NT2/D1 (cell line): ENCODE measurements around the gene TFPI2.

Experiments used
- DNase-seq: peaks from one replicate; pipeline ENCODE4 v3.0.0-alpha.2; 2011; ENCODE audit warnings: low read depth, low spot score
- H3K27me3 ChIP-seq: 2 replicates; pipeline ENCODE4 v1.6.0; 2011; ENCODE audit warnings: mild to moderate bottlenecking; ENCODE audit not compliant: insufficient read length, insufficient read depth
- H3K36me3 ChIP-seq: 2 replicates; pipeline ENCODE4 v1.6.1; 2011; ENCODE audit warnings: mild to moderate bottlenecking, low read length, mixed read lengths; ENCODE audit not compliant: insufficient read depth, insufficient read length
- H3K4me1 ChIP-seq: 2 replicates; pipeline ENCODE4 v1.5.1; 2011; ENCODE audit not compliant: insufficient read depth, insufficient read length
- H3K4me3 ChIP-seq: 2 replicates; pipeline ENCODE4 v1.5.1; 2011; ENCODE audit warnings: low read depth; ENCODE audit not compliant: insufficient read length
- H3K9ac ChIP-seq: 2 replicates; pipeline ENCODE4 v1.6.0; 2011; ENCODE audit warnings: low read depth; ENCODE audit not compliant: insufficient read length
- H3K9me3 ChIP-seq: 2 replicates; pipeline ENCODE4 v1.5.1; 2011; ENCODE audit warnings: mild to moderate bottlenecking, low read length; ENCODE audit not compliant: insufficient read depth
- SUZ12 ChIP-seq: IDR thresholded peaks from 2 replicates; pipeline ENCODE4 v1.6.1; 2011; ENCODE audit not compliant: insufficient read length, insufficient read depth; ENCODE audit errors: extremely low read depth
- YY1 ChIP-seq: IDR thresholded peaks from 2 replicates; pipeline ENCODE4 v1.6.1; 2011; ENCODE audit not compliant: insufficient read length, insufficient read depth
- ZNF274 ChIP-seq: IDR thresholded peaks from 2 replicates; pipeline ENCODE4 v1.6.1; 2011; ENCODE audit warnings: mild to moderate bottlenecking, low read depth, low read length

TFPI2 gene

DNA sequence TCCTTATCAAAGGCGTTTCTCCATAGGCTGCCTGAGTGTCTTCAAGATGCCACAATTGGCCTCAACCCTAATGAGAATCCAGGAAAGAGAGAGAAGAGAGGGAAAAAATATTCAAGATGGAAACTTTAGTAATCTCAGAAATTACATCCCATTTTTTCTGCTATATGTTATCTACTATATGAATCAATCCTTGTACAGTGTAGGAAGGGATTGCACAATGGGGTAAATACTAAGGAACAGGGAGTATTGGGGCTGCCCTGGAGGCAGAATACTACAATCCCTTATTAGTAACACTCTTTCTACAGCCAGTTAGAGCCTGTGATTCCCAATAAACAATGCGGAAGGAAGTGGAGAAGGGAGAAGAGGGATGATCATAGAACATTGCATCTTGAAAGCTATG, 27.9 kb downstream of the TFPI2 start:
- Histone ChIP-seq H3K9ac (no peak overlapping the region), H3K4me3 (no peak overlapping the region), H3K36me3 (no peaks in the 10 kb centered on the region), H3K27me3 (no peaks in the 10 kb centered on the region), H3K9me3 (no peaks in the 10 kb centered on the region), H3K4me1 (no peaks in the 10 kb centered on the region)
- DNase-seq, result no peak
- TF ChIP-seq SUZ12 (no peak), ZNF274 (no peak), YY1 (no peak)

DNA sequence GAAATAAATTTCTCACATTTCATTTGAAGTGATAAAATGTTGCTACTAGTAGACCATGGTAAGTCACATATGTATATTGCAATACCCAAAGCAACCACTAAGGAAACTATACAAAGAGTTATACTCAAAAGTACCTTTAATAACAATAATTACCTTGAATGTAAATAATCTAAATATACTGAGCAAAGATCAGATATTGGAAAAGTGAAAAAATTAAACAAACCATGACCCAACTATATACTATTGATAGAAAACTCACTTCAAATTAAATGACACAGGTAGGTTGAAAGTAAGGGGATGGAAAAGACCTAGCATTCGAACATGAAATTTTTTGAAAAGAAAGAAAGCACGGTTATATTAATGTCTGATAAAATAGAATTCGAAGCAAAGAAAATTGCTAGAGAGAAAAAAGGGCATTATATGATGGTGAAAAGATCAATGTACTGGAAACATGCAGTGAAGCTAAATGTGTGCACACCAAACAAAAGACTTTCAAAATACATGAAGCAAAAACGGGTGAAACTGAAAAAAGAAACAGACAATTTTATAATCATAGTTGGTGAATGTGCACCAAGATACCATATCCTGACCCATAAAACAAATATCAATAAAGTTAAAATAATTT, 29.1 kb downstream of the TFPI2 start:
- Histone ChIP-seq H3K4me1 (no peaks in the 10 kb centered on the region), H3K9me3 (no peaks in the 10 kb centered on the region), H3K9ac (no peak overlapping the region), H3K27me3 (no peaks in the 10 kb centered on the region), H3K4me3 (no peak overlapping the region), H3K36me3 (no peaks in the 10 kb centered on the region)
- no peak for DNase-seq
- TF ChIP-seq SUZ12, result no peak
- TF ChIP-seq YY1, result no peak
- no peak for TF ChIP-seq ZNF274

DNA sequence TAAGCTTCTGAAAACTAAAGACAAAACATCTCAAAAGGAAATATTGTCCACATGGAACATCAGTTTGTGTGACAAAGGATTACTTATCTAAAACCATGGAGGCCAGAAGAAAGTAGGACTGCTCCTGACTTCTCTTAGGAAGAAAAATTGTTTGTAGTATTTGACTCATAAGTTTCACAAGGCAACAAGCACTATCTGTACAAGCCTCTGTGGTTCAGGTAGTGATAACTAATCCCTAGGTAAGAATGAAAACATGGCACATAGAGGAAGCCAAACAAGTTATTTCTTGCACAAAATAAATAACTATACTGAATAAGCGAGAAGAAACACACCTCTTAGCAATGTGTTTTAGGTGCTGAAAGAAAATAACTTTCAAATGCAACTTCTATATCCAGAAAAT, 30.3 kb downstream of the TFPI2 start:
- H3K36me3 ChIP-seq, result no peaks in the 10 kb centered on the region
- no peak overlapping the region for H3K4me3 ChIP-seq
- H3K9ac ChIP-seq, result no peak overlapping the region
- DNase-seq, result no peak
- H3K27me3 ChIP-seq, result no peaks in the 10 kb centered on the region
- H3K9me3 ChIP-seq, result no peaks in the 10 kb centered on the region
- no peaks in the 10 kb centered on the region for H3K4me1 ChIP-seq
- no peak for TF ChIP-seq SUZ12
- TF ChIP-seq ZNF274, result no peak
- TF ChIP-seq YY1, result no peak

DNA sequence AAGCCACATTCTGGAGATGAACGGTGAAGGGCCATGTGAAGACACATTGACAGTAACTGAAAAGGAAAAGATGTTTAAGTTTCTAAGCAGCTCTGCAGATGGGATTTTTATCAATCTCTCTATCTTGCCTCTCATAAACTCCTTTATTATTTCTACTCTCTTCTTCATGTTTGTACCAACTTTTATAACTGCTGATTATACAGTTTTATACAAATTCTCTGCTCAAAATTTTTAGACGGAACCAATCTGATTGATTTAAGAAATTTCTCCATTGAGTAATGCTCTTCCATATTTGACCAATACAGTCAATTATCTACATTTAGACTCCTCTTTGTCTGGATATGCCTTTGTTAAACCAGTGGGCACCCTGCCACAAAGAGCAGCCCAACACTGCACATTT, 31.7 kb downstream of the TFPI2 start:
- no peak overlapping the region for H3K9ac ChIP-seq
- no peaks in the 10 kb centered on the region for H3K9me3 ChIP-seq
- H3K27me3 ChIP-seq, result no peaks in the 10 kb centered on the region

DNA sequence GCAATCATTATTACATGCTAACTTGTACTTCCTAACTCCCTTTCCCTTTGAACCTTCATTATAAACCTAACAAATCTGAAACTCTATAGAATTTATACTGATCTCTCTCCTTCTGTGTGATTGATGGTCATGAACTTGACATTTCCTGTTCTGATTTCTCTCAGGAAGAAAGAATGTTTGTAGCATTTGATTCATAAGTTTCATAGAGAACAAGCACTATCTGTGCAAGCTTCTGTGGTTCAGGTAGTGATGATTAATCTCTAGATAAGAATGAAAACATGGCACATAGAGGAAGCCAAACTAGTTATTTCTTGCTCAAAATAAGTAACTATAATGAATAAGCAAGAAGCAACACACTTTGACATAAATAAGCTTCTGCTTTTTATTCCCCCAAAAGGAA, 34.2 kb downstream of the TFPI2 start:
- no peaks in the 10 kb centered on the region for H3K9me3 ChIP-seq
- no peaks in the 10 kb centered on the region for H3K36me3 ChIP-seq
- H3K4me1 ChIP-seq, result no peaks in the 10 kb centered on the region
- H3K4me3 ChIP-seq, result no peak overlapping the region
- TF ChIP-seq ZNF274 (no peak), YY1 (no peak), SUZ12 (no peak)
- DNase-seq, result no peak
- no peaks in the 10 kb centered on the region for H3K27me3 ChIP-seq
- H3K9ac ChIP-seq, result no peak overlapping the region

More for the DNA sequence above, 31.7 kb downstream of the TFPI2 start:
- Histone ChIP-seq H3K36me3 (no peaks in the 10 kb centered on the region), H3K4me1 (no peaks in the 10 kb centered on the region), H3K4me3 (no peak overlapping the region)
- DNase-seq, result no peak
- no peak for TF ChIP-seq SUZ12
- TF ChIP-seq YY1, result no peak
- TF ChIP-seq ZNF274, result no peak

DNA sequence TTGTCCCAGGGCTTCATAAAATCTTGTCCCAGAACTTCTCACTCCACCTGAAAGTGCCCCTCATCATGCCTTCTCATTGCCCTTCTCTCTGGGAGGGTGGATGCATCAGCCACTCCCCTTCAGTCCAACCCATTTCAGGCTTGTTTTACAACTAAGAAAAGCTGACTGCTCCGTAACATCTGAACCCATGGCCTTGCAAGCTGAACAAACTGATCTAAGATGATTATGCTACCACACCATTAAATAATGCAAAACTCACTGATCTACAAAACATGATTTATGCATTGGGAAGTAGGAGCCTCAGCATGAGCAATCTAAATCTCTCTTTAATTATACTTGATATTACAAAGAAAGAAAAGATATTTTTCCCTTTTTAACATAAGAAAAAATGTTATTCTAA, 34.8 kb downstream of the TFPI2 start:
- no peak for DNase-seq
- Histone ChIP-seq H3K9ac (no peak overlapping the region), H3K9me3 (no peaks in the 10 kb centered on the region), H3K36me3 (no peaks in the 10 kb centered on the region), H3K4me1 (no peaks in the 10 kb centered on the region), H3K4me3 (no peak overlapping the region), H3K27me3 (no peaks in the 10 kb centered on the region)
- TF ChIP-seq YY1, result no peak

DNA sequence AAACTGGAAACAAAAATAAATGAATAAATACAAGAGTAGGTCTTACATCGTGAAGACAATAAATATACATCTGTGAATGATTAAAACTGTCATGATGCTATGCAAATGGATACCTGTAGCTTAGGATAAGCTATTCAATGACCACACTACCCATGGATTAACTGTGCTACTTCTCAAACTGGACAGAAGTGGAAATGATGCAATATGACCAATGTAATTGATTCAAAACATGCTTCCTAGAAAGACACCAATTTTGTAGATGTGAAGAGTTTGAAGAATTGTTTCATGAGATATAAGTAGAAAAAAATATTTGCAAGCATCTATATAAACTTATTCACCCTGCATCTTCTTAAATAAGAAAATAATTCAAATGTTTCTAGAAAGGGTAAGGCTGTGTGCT, 36.1 kb downstream of the TFPI2 start:
- no peak overlapping the region for H3K4me3 ChIP-seq
- no peaks in the 10 kb centered on the region for H3K36me3 ChIP-seq
- H3K27me3 ChIP-seq, result no peaks in the 10 kb centered on the region
- H3K9ac ChIP-seq, result no peak overlapping the region
- no peaks in the 10 kb centered on the region for H3K4me1 ChIP-seq
- DNase-seq, result no peak
- TF ChIP-seq YY1 (no peak), ZNF274 (no peak), SUZ12 (no peak)
- H3K9me3 ChIP-seq, result no peaks in the 10 kb centered on the region
